H1 (cell line): Measurements from ENCODE around the gene NAV2. TPM values are rescaled to one million over a fixed set of nuclear protein-coding genes. Genes with fewer than 3 reads are reported as not detected.

Experiments used
- CTCF ChIA-PET: fragments of 300-600 bp; sonication (Branson Sonifier 250); formaldehyde crosslinking; loops from one replicate; lab custom pipeline; 2021; ENCODE audit not compliant: partially characterized antibody; lab: Charles Lee
- POLR2A ChIA-PET: fragments of 300-600 bp; sonication (Branson Sonifier 250); formaldehyde crosslinking; loops from one replicate; lab custom pipeline; 2021; ENCODE audit warnings: inconsistent platforms; ENCODE audit not compliant: partially characterized antibody; lab: Charles Lee
- DNase-seq, 2 experiments: peaks; one replicate each; pipeline versions ENCODE4 v3.0.0 to v3.0.0-alpha.2; 2010 to 2022; ENCODE audit warnings: low spot score in 2 of 2, low read depth in 1 of 2, mixed read lengths in 1 of 2
- FAIRE-seq: peaks from 2 replicates; lab custom pipeline; 2011; peaks lifted over from hg19 to GRCh38; lab: Jason Lieb, UNC
- H2AFZ ChIP-seq: 2 replicates; pipeline ENCODE4 v1.8.1; 2012; ENCODE audit warnings: low read length, inconsistent platforms
- H2AK5ac ChIP-seq: 2 replicates; pipeline ENCODE4 v1.6.1; 2013; ENCODE audit warnings: low read depth, low read length
- H2BK120ac ChIP-seq: replicated peaks from 2 replicates; pipeline ENCODE3; 2013; ENCODE audit warnings: low read depth, low read length, inconsistent platforms
- H2BK12ac ChIP-seq: 2 replicates; pipeline ENCODE4 v1.6.1; 2013; ENCODE audit warnings: low read depth, low read length
- H2BK15ac ChIP-seq: 2 replicates; pipeline ENCODE4 v1.6.1; 2013; ENCODE audit warnings: low read length
- H2BK20ac ChIP-seq: 2 replicates; pipeline ENCODE4 v1.6.1; 2013; ENCODE audit warnings: low read length
- H2BK5ac ChIP-seq: 2 replicates; pipeline ENCODE4 v1.6.1; 2013; ENCODE audit warnings: low read depth, low read length
- H3K14ac ChIP-seq: 2 replicates; pipeline ENCODE4 v1.6.1; 2013; ENCODE audit warnings: inconsistent platforms; ENCODE audit not compliant: insufficient read length
- H3K18ac ChIP-seq: 2 replicates; pipeline ENCODE4 v1.6.1; 2013; ENCODE audit warnings: low read length; ENCODE audit errors: extremely low read depth
- H3K23ac ChIP-seq: 2 replicates; pipeline ENCODE4 v1.6.1; 2013; ENCODE audit warnings: inconsistent platforms; ENCODE audit not compliant: insufficient read length
- H3K23me2 ChIP-seq: 2 replicates; pipeline ENCODE4 v1.6.1; 2013; ENCODE audit warnings: low read depth, low read length
- H3K27ac ChIP-seq: 2 replicates; pipeline ENCODE4 v1.6.1; 2011; ENCODE audit warnings: low read depth, low read length, inconsistent platforms
- H3K27me3 ChIP-seq, 4 experiments: replicated peaks in 1 of 4; 1 replicate in 1 of 4; 2 replicates in 3 of 4; pipeline versions ENCODE4 v1.6.1 to v1.8.1; 2011 to 2013; ENCODE audit warnings: low read length in 3 of 4, mild to moderate bottlenecking in 3 of 4, inconsistent platforms in 2 of 4, mixed read lengths in 2 of 4, moderate library complexity in 1 of 4; ENCODE audit not compliant: control insufficient read depth in 3 of 4, insufficient read depth in 3 of 4; ENCODE audit errors: extremely low read depth in 1 of 4
- H3K36me3 ChIP-seq, 4 experiments: 2 replicates each; pipeline versions ENCODE4 v1.6.1 to v1.8.1; 2011 to 2013; ENCODE audit warnings: mild to moderate bottlenecking in 4 of 4, low read length in 3 of 4, moderate library complexity in 2 of 4, control low read depth in 1 of 4, inconsistent platforms in 1 of 4; ENCODE audit not compliant: insufficient read depth in 4 of 4, control insufficient read depth in 2 of 4
- H3K4ac ChIP-seq: replicated peaks from 2 replicates; pipeline ENCODE3; 2013; ENCODE audit warnings: low read length, low read depth, mixed read lengths, inconsistent platforms; ENCODE audit not compliant: insufficient read length
- H3K4me1 ChIP-seq, 4 experiments: replicated peaks in 1 of 4; 1 replicate in 1 of 4; 2 replicates in 3 of 4; pipeline versions ENCODE4 v1.6.1 to v1.8.1; 2011 to 2013; ENCODE audit warnings: low read length in 3 of 4, inconsistent platforms in 2 of 4, mixed read lengths in 1 of 4; ENCODE audit not compliant: insufficient read depth in 4 of 4, control insufficient read depth in 3 of 4
- H3K4me2 ChIP-seq, 2 experiments: 2 replicates each; pipeline versions ENCODE4 v1.6.1 to v1.8.1; 2011 to 2013; ENCODE audit warnings: low read depth in 2 of 2, low read length in 2 of 2, control low read depth in 1 of 2, inconsistent platforms in 1 of 2, mild to moderate bottlenecking in 1 of 2; ENCODE audit not compliant: insufficient read depth in 1 of 2
- H3K4me3 ChIP-seq, 4 experiments: fragments of 200-600, 300-600 bp in 1 of 4; sonication (generic), shearing (Covaris generic), sonication (Bioruptor Twin) in 1 of 4; 2 replicates each; pipeline versions ENCODE4 v1.5.1 to v1.8.1; 2011 to 2016; ENCODE audit warnings: low read length in 4 of 4, low read depth in 3 of 4, control low read depth in 2 of 4, inconsistent platforms in 2 of 4, mild to moderate bottlenecking in 2 of 4, mixed read lengths in 1 of 4, moderate library complexity in 1 of 4; ENCODE audit not compliant: insufficient read depth in 2 of 4; ENCODE audit errors: extremely low read depth in 1 of 4
- H3K56ac ChIP-seq: replicated peaks from 2 replicates; pipeline ENCODE3; 2013; ENCODE audit warnings: low read depth, mild to moderate bottlenecking, mixed read lengths, low read length, inconsistent platforms; ENCODE audit not compliant: insufficient read length
- H3K79me1 ChIP-seq: 2 replicates; pipeline ENCODE4 v1.6.1; 2013; ENCODE audit warnings: low read depth, low read length, control low read depth
- H3K79me2 ChIP-seq, 2 experiments: 2 replicates each; pipeline versions ENCODE4 v1.6.1 to v1.8.1; 2012 to 2013; ENCODE audit warnings: low read length in 2 of 2, mild to moderate bottlenecking in 2 of 2, inconsistent platforms in 1 of 2; ENCODE audit not compliant: insufficient read depth in 2 of 2, control insufficient read depth in 1 of 2
- H3K9ac ChIP-seq, 4 experiments: replicated peaks in 1 of 4; 1 replicate in 1 of 4; 2 replicates in 3 of 4; pipeline versions ENCODE4 v1.6.1 to v1.8.1; 2011 to 2013; ENCODE audit warnings: low read depth in 3 of 4, low read length in 3 of 4, control low read depth in 2 of 4, mild to moderate bottlenecking in 2 of 4, moderate library complexity in 2 of 4, inconsistent platforms in 1 of 4; ENCODE audit errors: extremely low read depth in 1 of 4
- H3K9me3 ChIP-seq, 2 experiments: 2 replicates each; pipeline versions ENCODE4 v1.6.1 to v1.8.1; 2012 to 2013; ENCODE audit warnings: mild to moderate bottlenecking in 2 of 2, moderate library complexity in 2 of 2, control low read depth in 1 of 2, inconsistent platforms in 1 of 2, low read depth in 1 of 2, low read length in 1 of 2, mixed read lengths in 1 of 2; ENCODE audit not compliant: insufficient read depth in 2 of 2
- H4K20me1 ChIP-seq, 2 experiments: replicated peaks in 1 of 2; 2 replicates each; pipeline versions ENCODE3 to v1.8.1; 2011 to 2013; ENCODE audit warnings: inconsistent platforms in 2 of 2, low read length in 2 of 2, mild to moderate bottlenecking in 1 of 2; ENCODE audit not compliant: insufficient read depth in 2 of 2, control insufficient read depth in 1 of 2
- H4K5ac ChIP-seq: 2 replicates; pipeline ENCODE4 v1.6.1; 2013; ENCODE audit warnings: low read length, low read depth, mixed read lengths, inconsistent platforms; ENCODE audit not compliant: insufficient read length
- H4K8ac ChIP-seq: 2 replicates; pipeline ENCODE4 v1.8.0; 2013; ENCODE audit warnings: mild to moderate bottlenecking, moderate library complexity, low read length, inconsistent platforms; ENCODE audit not compliant: insufficient read depth; ENCODE audit errors: extremely low read depth
- H4K91ac ChIP-seq: replicated peaks from 2 replicates; pipeline ENCODE3; 2013; ENCODE audit warnings: low read length, mixed read lengths, inconsistent platforms; ENCODE audit not compliant: insufficient read length
- WGBS, 2 experiments: shearing (Covaris generic) in 1 of 2; methylation state at CpG; one replicate each; pipeline versions ENCODE4 v1.1.6 to v1.1.7; 2013 to 2015; ENCODE audit warnings: low lambda C conversion rate in 2 of 2, mixed read lengths in 2 of 2, inconsistent platforms in 1 of 2, low coverage in 1 of 2, missing lambda C conversion rate in 1 of 2; ENCODE audit not compliant: insufficient replicate concordance in 2 of 2, insufficient coverage in 1 of 2, insufficient read length in 1 of 2; ENCODE audit errors: extremely low coverage in 1 of 2, missing lambda C conversion rate in 1 of 2; 5-methylcytosine and 5-hydroxymethylcytosine counted together
- polyA plus RNA-seq, 7 experiments: library from polyadenylated mRNA; depleted of rRNA in 3 of 7; stranded (reverse) in 5 of 7; unstranded in 2 of 7; fragments of >200 nt in 5 of 7; fragments of 200-250 nt in 2 of 7; gene quantifications; 1 replicate in 5 of 7; 2 replicates in 1 of 7; 4 replicates in 1 of 7; pipeline versions ENCODE4 v1.2.1 to v1.2.3, GENCODE V29; 2011 to 2013; ENCODE audit warnings: missing spikeins in 2 of 7, mixed read lengths in 2 of 7
- total RNA-seq: library from RNA; stranded (reverse); fragmentation: NEBNext Ultra II Directional; extraction: Animal tissue kit (Norgen Biotek cat#: 25700); gene quantifications from 2 replicates; pipeline ENCODE4 v1.2.1, GENCODE V29; 2021
- TF ChIP-seq, protein P1 (sequence below): IDR thresholded peaks from 2 replicates; pipeline ENCODE4 v1.6.1; 2011; ENCODE audit warnings: low read depth, mild to moderate bottlenecking, low read length; ENCODE audit not compliant: insufficient read depth

The NAV2 gene
- total and polyA plus RNA-seq, 2 of the 8 experiments (the other 6 are each of a cell fraction or from before 2014, with no cell fraction given): 35.6 to 73.6 TPM

- Histone ChIP-seq H3K4me3 (no peak overlapping the region), H2AK5ac (no peak overlapping the region), H3K56ac (no peak overlapping the region), H3K18ac (no peak overlapping the region), H4K5ac (no peak overlapping the region), H3K4me2 (no peak overlapping the region), H3K79me2 (no peaks in the 10 kb centered on the region; a peak in 1 of 4 replicates), H2BK120ac (no peak overlapping the region), H2AFZ (no peak overlapping the region), H3K4me1 (peaks cover 0 to 16% (median 14%) of the 10 kb centered on the region in 4 experiments; a peak in 6 of 7 replicates), H3K36me3 (peaks cover 4 to 31% (median 27%) of the 10 kb centered on the region in 4 experiments; a peak in 6 of 8 replicates), H3K27ac (no peak overlapping the region), H2BK12ac (no peak overlapping the region), H3K23me2 (no peaks in the 10 kb centered on the region), H3K14ac (no peak overlapping the region), H3K27me3 (no peaks in the 10 kb centered on the region), H2BK15ac (no peak overlapping the region), H3K4ac (no peak overlapping the region), H4K20me1 (no peaks in the 10 kb centered on the region), H3K79me1 (no peaks in the 10 kb centered on the region), H2BK5ac (no peak overlapping the region), H3K9me3 (no peaks in the 10 kb centered on the region)
- DNase-seq (no peak), FAIRE-seq (no peak)
- ChIA-PET POLR2A (no interaction called here), CTCF (interaction anchor here (1.3 to 2.0 kb wide), 4 partner anchors 10 to 122 kb away, joined by 4 to 7 read pairs (median 4); no protein-coding TSS in a partner anchor)
- TF ChIP-seq, protein P1, sequence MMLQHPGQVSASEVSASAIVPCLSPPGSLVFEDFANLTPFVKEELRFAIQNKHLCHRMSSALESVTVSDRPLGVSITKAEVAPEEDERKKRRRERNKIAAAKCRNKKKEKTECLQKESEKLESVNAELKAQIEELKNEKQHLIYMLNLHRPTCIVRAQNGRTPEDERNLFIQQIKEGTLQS: no peak
- TF ChIP-seq, all 59 proteins: peak for 0
- Histone ChIP-seq H2BK20ac (no peak overlapping the region), H4K8ac (no peak overlapping the region), H4K91ac (no peak overlapping the region), H3K9ac (no peak overlapping the region), H3K23ac (no peak overlapping the region)
- WGBS, 2 experiments: 97% methylated on average over 2 of the region's 2 CpGs; no CpG with 5 or more reads in 1 of the 2 experiments
Observed at GRCh38 chr11:20068691-20069090, 356.1 kb downstream of the NAV2 start.
